H1 (cell line): ENCODE results near the gene ADGRG1. TPM values are rescaled to one million over a fixed set of nuclear protein-coding genes. Genes with fewer than 3 reads are reported as not detected.

Source experiments
- CTCF ChIA-PET: fragments of 300-600 bp; sonication (Branson Sonifier 250); formaldehyde crosslinking; loops from one replicate; lab custom pipeline; 2021; ENCODE audit not compliant: partially characterized antibody; lab: Charles Lee
- POLR2A ChIA-PET: fragments of 300-600 bp; sonication (Branson Sonifier 250); formaldehyde crosslinking; loops from one replicate; lab custom pipeline; 2021; ENCODE audit warnings: inconsistent platforms; ENCODE audit not compliant: partially characterized antibody; lab: Charles Lee
- DNase-seq, 2 experiments: peaks; one replicate each; pipeline versions ENCODE4 v3.0.0 to v3.0.0-alpha.2; 2010 to 2022; ENCODE audit warnings: low spot score in 2 of 2, low read depth in 1 of 2, mixed read lengths in 1 of 2
- FAIRE-seq: peaks from 2 replicates; lab custom pipeline; 2011; peaks lifted over from hg19 to GRCh38; lab: Jason Lieb, UNC
- H2AFZ ChIP-seq: 2 replicates; pipeline ENCODE4 v1.8.1; 2012; ENCODE audit warnings: low read length, inconsistent platforms
- H2AK5ac ChIP-seq: 2 replicates; pipeline ENCODE4 v1.6.1; 2013; ENCODE audit warnings: low read depth, low read length
- H2BK120ac ChIP-seq: replicated peaks from 2 replicates; pipeline ENCODE3; 2013; ENCODE audit warnings: low read depth, low read length, inconsistent platforms
- H2BK12ac ChIP-seq: 2 replicates; pipeline ENCODE4 v1.6.1; 2013; ENCODE audit warnings: low read depth, low read length
- H2BK15ac ChIP-seq: 2 replicates; pipeline ENCODE4 v1.6.1; 2013; ENCODE audit warnings: low read length
- H2BK20ac ChIP-seq: 2 replicates; pipeline ENCODE4 v1.6.1; 2013; ENCODE audit warnings: low read length
- H2BK5ac ChIP-seq: 2 replicates; pipeline ENCODE4 v1.6.1; 2013; ENCODE audit warnings: low read depth, low read length
- H3K14ac ChIP-seq: 2 replicates; pipeline ENCODE4 v1.6.1; 2013; ENCODE audit warnings: inconsistent platforms; ENCODE audit not compliant: insufficient read length
- H3K18ac ChIP-seq: 2 replicates; pipeline ENCODE4 v1.6.1; 2013; ENCODE audit warnings: low read length; ENCODE audit errors: extremely low read depth
- H3K23ac ChIP-seq: 2 replicates; pipeline ENCODE4 v1.6.1; 2013; ENCODE audit warnings: inconsistent platforms; ENCODE audit not compliant: insufficient read length
- H3K23me2 ChIP-seq: 2 replicates; pipeline ENCODE4 v1.6.1; 2013; ENCODE audit warnings: low read depth, low read length
- H3K27ac ChIP-seq: 2 replicates; pipeline ENCODE4 v1.6.1; 2011; ENCODE audit warnings: low read depth, low read length, inconsistent platforms
- H3K27me3 ChIP-seq, 4 experiments: replicated peaks in 1 of 4; 1 replicate in 1 of 4; 2 replicates in 3 of 4; pipeline versions ENCODE4 v1.6.1 to v1.8.1; 2011 to 2013; ENCODE audit warnings: low read length in 3 of 4, mild to moderate bottlenecking in 3 of 4, inconsistent platforms in 2 of 4, mixed read lengths in 2 of 4, moderate library complexity in 1 of 4; ENCODE audit not compliant: control insufficient read depth in 3 of 4, insufficient read depth in 3 of 4; ENCODE audit errors: extremely low read depth in 1 of 4
- H3K36me3 ChIP-seq, 4 experiments: 2 replicates each; pipeline versions ENCODE4 v1.6.1 to v1.8.1; 2011 to 2013; ENCODE audit warnings: mild to moderate bottlenecking in 4 of 4, low read length in 3 of 4, moderate library complexity in 2 of 4, control low read depth in 1 of 4, inconsistent platforms in 1 of 4; ENCODE audit not compliant: insufficient read depth in 4 of 4, control insufficient read depth in 2 of 4
- H3K4ac ChIP-seq: replicated peaks from 2 replicates; pipeline ENCODE3; 2013; ENCODE audit warnings: low read length, low read depth, mixed read lengths, inconsistent platforms; ENCODE audit not compliant: insufficient read length
- H3K4me1 ChIP-seq, 4 experiments: replicated peaks in 1 of 4; 1 replicate in 1 of 4; 2 replicates in 3 of 4; pipeline versions ENCODE4 v1.6.1 to v1.8.1; 2011 to 2013; ENCODE audit warnings: low read length in 3 of 4, inconsistent platforms in 2 of 4, mixed read lengths in 1 of 4; ENCODE audit not compliant: insufficient read depth in 4 of 4, control insufficient read depth in 3 of 4
- H3K4me2 ChIP-seq, 2 experiments: 2 replicates each; pipeline versions ENCODE4 v1.6.1 to v1.8.1; 2011 to 2013; ENCODE audit warnings: low read depth in 2 of 2, low read length in 2 of 2, control low read depth in 1 of 2, inconsistent platforms in 1 of 2, mild to moderate bottlenecking in 1 of 2; ENCODE audit not compliant: insufficient read depth in 1 of 2
- H3K4me3 ChIP-seq, 4 experiments: fragments of 200-600, 300-600 bp in 1 of 4; sonication (generic), shearing (Covaris generic), sonication (Bioruptor Twin) in 1 of 4; 2 replicates each; pipeline versions ENCODE4 v1.5.1 to v1.8.1; 2011 to 2016; ENCODE audit warnings: low read length in 4 of 4, low read depth in 3 of 4, control low read depth in 2 of 4, inconsistent platforms in 2 of 4, mild to moderate bottlenecking in 2 of 4, mixed read lengths in 1 of 4, moderate library complexity in 1 of 4; ENCODE audit not compliant: insufficient read depth in 2 of 4; ENCODE audit errors: extremely low read depth in 1 of 4
- H3K56ac ChIP-seq: replicated peaks from 2 replicates; pipeline ENCODE3; 2013; ENCODE audit warnings: low read depth, mild to moderate bottlenecking, mixed read lengths, low read length, inconsistent platforms; ENCODE audit not compliant: insufficient read length
- H3K79me1 ChIP-seq: 2 replicates; pipeline ENCODE4 v1.6.1; 2013; ENCODE audit warnings: low read depth, low read length, control low read depth
- H3K79me2 ChIP-seq, 2 experiments: 2 replicates each; pipeline versions ENCODE4 v1.6.1 to v1.8.1; 2012 to 2013; ENCODE audit warnings: low read length in 2 of 2, mild to moderate bottlenecking in 2 of 2, inconsistent platforms in 1 of 2; ENCODE audit not compliant: insufficient read depth in 2 of 2, control insufficient read depth in 1 of 2
- H3K9ac ChIP-seq, 4 experiments: replicated peaks in 1 of 4; 1 replicate in 1 of 4; 2 replicates in 3 of 4; pipeline versions ENCODE4 v1.6.1 to v1.8.1; 2011 to 2013; ENCODE audit warnings: low read depth in 3 of 4, low read length in 3 of 4, control low read depth in 2 of 4, mild to moderate bottlenecking in 2 of 4, moderate library complexity in 2 of 4, inconsistent platforms in 1 of 4; ENCODE audit errors: extremely low read depth in 1 of 4
- H3K9me3 ChIP-seq, 2 experiments: 2 replicates each; pipeline versions ENCODE4 v1.6.1 to v1.8.1; 2012 to 2013; ENCODE audit warnings: mild to moderate bottlenecking in 2 of 2, moderate library complexity in 2 of 2, control low read depth in 1 of 2, inconsistent platforms in 1 of 2, low read depth in 1 of 2, low read length in 1 of 2, mixed read lengths in 1 of 2; ENCODE audit not compliant: insufficient read depth in 2 of 2
- H4K20me1 ChIP-seq, 2 experiments: replicated peaks in 1 of 2; 2 replicates each; pipeline versions ENCODE3 to v1.8.1; 2011 to 2013; ENCODE audit warnings: inconsistent platforms in 2 of 2, low read length in 2 of 2, mild to moderate bottlenecking in 1 of 2; ENCODE audit not compliant: insufficient read depth in 2 of 2, control insufficient read depth in 1 of 2
- H4K5ac ChIP-seq: 2 replicates; pipeline ENCODE4 v1.6.1; 2013; ENCODE audit warnings: low read length, low read depth, mixed read lengths, inconsistent platforms; ENCODE audit not compliant: insufficient read length
- H4K8ac ChIP-seq: 2 replicates; pipeline ENCODE4 v1.8.0; 2013; ENCODE audit warnings: mild to moderate bottlenecking, moderate library complexity, low read length, inconsistent platforms; ENCODE audit not compliant: insufficient read depth; ENCODE audit errors: extremely low read depth
- H4K91ac ChIP-seq: replicated peaks from 2 replicates; pipeline ENCODE3; 2013; ENCODE audit warnings: low read length, mixed read lengths, inconsistent platforms; ENCODE audit not compliant: insufficient read length
- RAD21 ChIP-seq, 2 experiments: IDR thresholded peaks in 1 of 2; conservative IDR thresholded peaks in 1 of 2; 2 replicates each; pipeline ENCODE4 v1.6.1; 2011; ENCODE audit warnings: low read depth in 2 of 2, low read length in 2 of 2, improper control_type of control experiment in 1 of 2, inconsistent platforms in 1 of 2, mild to moderate bottlenecking in 1 of 2, moderate library complexity in 1 of 2
- WGBS, 2 experiments: shearing (Covaris generic) in 1 of 2; methylation state at CpG; one replicate each; pipeline versions ENCODE4 v1.1.6 to v1.1.7; 2013 to 2015; ENCODE audit warnings: low lambda C conversion rate in 2 of 2, mixed read lengths in 2 of 2, inconsistent platforms in 1 of 2, low coverage in 1 of 2, missing lambda C conversion rate in 1 of 2; ENCODE audit not compliant: insufficient replicate concordance in 2 of 2, insufficient coverage in 1 of 2, insufficient read length in 1 of 2; ENCODE audit errors: extremely low coverage in 1 of 2, missing lambda C conversion rate in 1 of 2; 5-methylcytosine and 5-hydroxymethylcytosine counted together
- polyA plus RNA-seq, 7 experiments: library from polyadenylated mRNA; depleted of rRNA in 3 of 7; stranded (reverse) in 5 of 7; unstranded in 2 of 7; fragments of >200 nt in 5 of 7; fragments of 200-250 nt in 2 of 7; gene quantifications; 1 replicate in 5 of 7; 2 replicates in 1 of 7; 4 replicates in 1 of 7; pipeline versions ENCODE4 v1.2.1 to v1.2.3, GENCODE V29; 2011 to 2013; ENCODE audit warnings: missing spikeins in 2 of 7, mixed read lengths in 2 of 7
- total RNA-seq: library from RNA; stranded (reverse); fragmentation: NEBNext Ultra II Directional; extraction: Animal tissue kit (Norgen Biotek cat#: 25700); gene quantifications from 2 replicates; pipeline ENCODE4 v1.2.1, GENCODE V29; 2021

Gene ADGRG1
- total and polyA plus RNA-seq, 2 of the 8 experiments (the other 6 are each of a cell fraction or from before 2014, with no cell fraction given): 1.3 to 2.6 TPM

- Histone ChIP-seq H3K23ac (no peak overlapping the region), H3K27me3 (no peaks in the 10 kb centered on the region), H4K91ac (no peak overlapping the region), H3K56ac (no peak overlapping the region), H3K23me2 (0 out of 2 replicates have a peak, but pooled peaks cover 2% of the 10 kb centered on the region), H3K9me3 (no peaks in the 10 kb centered on the region), H2BK12ac (no peak overlapping the region), H4K20me1 (no peaks in the 10 kb centered on the region), H2BK15ac (0 out of 2 replicates have a peak overlapping the region, but pooled peaks have one; percentile 29), H3K4me2 (no peak overlapping the region), H2BK20ac (no peak overlapping the region), H4K8ac (no peak overlapping the region), H4K5ac (no peak overlapping the region), H2AK5ac (no peak overlapping the region), H3K36me3 (no peaks in the 10 kb centered on the region), H3K14ac (no peak overlapping the region), H2AFZ (no peak overlapping the region), H3K9ac (0 out of 7 replicates have a peak overlapping the region, but pooled peaks of 1 of the 4 experiments have one; percentile 13), H3K4me3 (no peak overlapping the region), H3K79me1 (no peaks in the 10 kb centered on the region), H2BK5ac (no peak overlapping the region), H3K79me2 (no peaks in the 10 kb centered on the region), H2BK120ac (no peak overlapping the region), H3K4ac (no peak overlapping the region), H3K18ac (no peak overlapping the region), H3K27ac (no peak overlapping the region), H3K4me1 (no peaks in the 10 kb centered on the region; a peak in 1 of 7 replicates)
- ChIA-PET POLR2A (interaction anchor here (0.8 kb wide), 1 partner anchor 32 kb away, joined by 3 read pairs; no protein-coding TSS in a partner anchor), CTCF (interaction anchor here (1.0 to 1.5 kb wide), 3 partner anchors 11 to 47 kb away, joined by 3 to 4 read pairs (median 3); no protein-coding TSS in a partner anchor)
- no peak for TF ChIP-seq RAD21 (IDR thresholded peaks at IDR 0.05 in 1 of 2, conservative IDR thresholded peaks at IDR 0.05 in 1 of 2; ENCODE audit: low read depth in 2 of 2, low read length in 2 of 2)
- no peak for DNase-seq
- no peak for FAIRE-seq
- 88% methylated on average over 7 of the region's 7 CpGs; no CpG with 5 or more reads in 1 of the 2 experiments for WGBS, 2 experiments
These were observed 67.8 kb downstream of the ADGRG1 start for GRCh38 chr16:57696240-57696639.
